ENCODE data around the gene MALRD1. TPM values are rescaled to one million over a fixed set of nuclear protein-coding genes. Genes with fewer than 3 reads are reported as not detected.

The MALRD1 gene
- total RNA-seq, 1 experiment from 2014 or later: not detected

- ChIA-PET POLR2A (no interaction called here), CTCF (no interaction called here)
- H3K27ac ChIP-seq (ENCODE audit: low read length): no peak overlapping the region
- intact Hi-C loops (cut with micrococcal nuclease; ENCODE audit: unreplicated experiment): no loop called here
- no peaks in the 10 kb centered on the region for H3K36me3 ChIP-seq (ENCODE audit: control insufficient read depth, insufficient read depth, low read length)
- H3K27me3 ChIP-seq (ENCODE audit: control insufficient read depth, insufficient read depth, low read length): no peaks in the 10 kb centered on the region
- BruUV-seq (replicated peaks): no TSS peak
- H3K9me3 ChIP-seq (ENCODE audit: control insufficient read depth, insufficient read depth, low read depth, low read length): no peaks in the 10 kb centered on the region
- DNase-seq (ENCODE audit: low read depth, low spot score) (no peak), ATAC-seq (no peak)
- no peak for TF ChIP-seq TCF7L2 (IDR thresholded peaks at IDR 0.05; ENCODE audit: low read depth, low read length)
- TF ChIP-seq CTCF (IDR thresholded peaks at IDR 0.05): no peak
- TF ChIP-seq REST (IDR thresholded peaks at IDR 0.05; ENCODE audit: insufficient read depth in 1 of 2, low read depth in 2 of 2, low read length in 1 of 2): no peak
- TF ChIP-seq POLR2AphosphoS5 (IDR thresholded peaks at IDR 0.05; ENCODE audit: low read depth, low read length): no peak
- TF ChIP-seq SIN3A (IDR thresholded peaks at IDR 0.05; ENCODE audit: borderline replicate concordance, insufficient read depth, low read depth, low read length): no peak
- in situ Hi-C loops (cut with HindIII; ENCODE audit: low pct_unique_long_range_greater_than_20kb, low sequenced_read_pairs): no loop called here
- H3K4me1 ChIP-seq (ENCODE audit: control insufficient read depth, insufficient read depth, low read length): no peaks in the 10 kb centered on the region
- H3K4me3 ChIP-seq (ENCODE audit: low read depth in 2 of 2, low read length in 2 of 2): no peak overlapping the region
Measured at GRCh38 chr10:19497026-19497425, 448.4 kb downstream of the MALRD1 start.

GRCh38 chr10:19498393-19499290 lies 450.0 kb downstream of the MALRD1 start:
- intact Hi-C loops (cut with micrococcal nuclease; ENCODE audit: unreplicated experiment): no loop called here
- no peaks in the 10 kb centered on the region for H3K9me3 ChIP-seq (ENCODE audit: control insufficient read depth, insufficient read depth, low read depth, low read length)
- no peak overlapping the region for H3K27ac ChIP-seq (ENCODE audit: low read length)
- H3K36me3 ChIP-seq (ENCODE audit: control insufficient read depth, insufficient read depth, low read length): no peaks in the 10 kb centered on the region
- ChIA-PET CTCF (no interaction called here), POLR2A (no interaction called here)
- TF ChIP-seq POLR2AphosphoS5 (IDR thresholded peaks at IDR 0.05; ENCODE audit: low read depth, low read length) (no peak), TCF7L2 (IDR thresholded peaks at IDR 0.05; ENCODE audit: low read depth, low read length) (no peak), CTCF (IDR thresholded peaks at IDR 0.05) (no peak), REST (IDR thresholded peaks at IDR 0.05; ENCODE audit: insufficient read depth in 1 of 2, low read depth in 2 of 2, low read length in 1 of 2) (no peak), SIN3A (IDR thresholded peaks at IDR 0.05; ENCODE audit: borderline replicate concordance, insufficient read depth, low read depth, low read length) (no peak)
- H3K4me3 ChIP-seq (ENCODE audit: low read depth in 2 of 2, low read length in 2 of 2): no peak overlapping the region
- DNase-seq (ENCODE audit: low read depth, low spot score) (no peak), ATAC-seq (no peak)
- no peaks in the 10 kb centered on the region for H3K4me1 ChIP-seq (ENCODE audit: control insufficient read depth, insufficient read depth, low read length)
- BruUV-seq (replicated peaks): no TSS peak
- in situ Hi-C loops (cut with HindIII; ENCODE audit: low pct_unique_long_range_greater_than_20kb, low sequenced_read_pairs): no loop called here
- no peaks in the 10 kb centered on the region for H3K27me3 ChIP-seq (ENCODE audit: control insufficient read depth, insufficient read depth, low read length)

Data from Panc1 (cell line).